ENCODE data around the gene GLOD4.

DNA sequence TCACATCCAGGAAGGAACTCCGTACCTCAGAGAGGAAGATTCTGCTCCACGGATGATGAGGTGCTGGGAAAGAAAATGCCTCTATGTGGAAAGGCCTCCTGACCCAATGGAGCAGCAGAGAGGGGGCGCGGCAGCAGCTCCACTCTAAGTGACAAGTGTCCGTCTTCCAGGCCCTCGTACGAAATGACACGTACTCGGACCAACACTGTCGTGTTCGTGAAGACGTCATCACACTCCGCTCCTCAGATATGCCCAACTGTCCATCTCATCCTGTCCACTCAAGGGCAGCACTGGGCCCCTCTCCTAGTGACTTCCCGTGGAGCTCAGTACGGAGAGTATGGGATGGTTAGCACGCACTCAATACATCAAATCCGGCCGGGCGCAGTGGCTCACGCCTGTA is 32.3 kb upstream of the GLOD4 start:
- TF ChIP-seq, protein P1, sequence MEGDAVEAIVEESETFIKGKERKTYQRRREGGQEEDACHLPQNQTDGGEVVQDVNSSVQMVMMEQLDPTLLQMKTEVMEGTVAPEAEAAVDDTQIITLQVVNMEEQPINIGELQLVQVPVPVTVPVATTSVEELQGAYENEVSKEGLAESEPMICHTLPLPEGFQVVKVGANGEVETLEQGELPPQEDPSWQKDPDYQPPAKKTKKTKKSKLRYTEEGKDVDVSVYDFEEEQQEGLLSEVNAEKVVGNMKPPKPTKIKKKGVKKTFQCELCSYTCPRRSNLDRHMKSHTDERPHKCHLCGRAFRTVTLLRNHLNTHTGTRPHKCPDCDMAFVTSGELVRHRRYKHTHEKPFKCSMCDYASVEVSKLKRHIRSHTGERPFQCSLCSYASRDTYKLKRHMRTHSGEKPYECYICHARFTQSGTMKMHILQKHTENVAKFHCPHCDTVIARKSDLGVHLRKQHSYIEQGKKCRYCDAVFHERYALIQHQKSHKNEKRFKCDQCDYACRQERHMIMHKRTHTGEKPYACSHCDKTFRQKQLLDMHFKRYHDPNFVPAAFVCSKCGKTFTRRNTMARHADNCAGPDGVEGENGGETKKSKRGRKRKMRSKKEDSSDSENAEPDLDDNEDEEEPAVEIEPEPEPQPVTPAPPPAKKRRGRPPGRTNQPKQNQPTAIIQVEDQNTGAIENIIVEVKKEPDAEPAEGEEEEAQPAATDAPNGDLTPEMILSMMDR (conservative IDR thresholded peaks at IDR 0.05; ENCODE audit: low read length): no peak
- TF ChIP-seq EZH2phosphoT487 (IDR thresholded peaks at IDR 0.05; ENCODE audit: borderline replicate concordance, low read depth, low read length): no peak
